C4-2B (cell line): Measurements from ENCODE around the gene GPX3.

Source experiments
- ZFX ChIP-seq: fragments of 450-650 bp; IDR thresholded peaks from 2 replicates; pipeline ENCODE4 v1.6.1; 2017
- TF ChIP-seq, protein P1 (sequence below): fragments of 450-650 bp; conservative IDR thresholded peaks from 2 replicates; pipeline ENCODE4 v1.5.1; 2017; ENCODE audit warnings: mild to moderate bottlenecking

DNA sequence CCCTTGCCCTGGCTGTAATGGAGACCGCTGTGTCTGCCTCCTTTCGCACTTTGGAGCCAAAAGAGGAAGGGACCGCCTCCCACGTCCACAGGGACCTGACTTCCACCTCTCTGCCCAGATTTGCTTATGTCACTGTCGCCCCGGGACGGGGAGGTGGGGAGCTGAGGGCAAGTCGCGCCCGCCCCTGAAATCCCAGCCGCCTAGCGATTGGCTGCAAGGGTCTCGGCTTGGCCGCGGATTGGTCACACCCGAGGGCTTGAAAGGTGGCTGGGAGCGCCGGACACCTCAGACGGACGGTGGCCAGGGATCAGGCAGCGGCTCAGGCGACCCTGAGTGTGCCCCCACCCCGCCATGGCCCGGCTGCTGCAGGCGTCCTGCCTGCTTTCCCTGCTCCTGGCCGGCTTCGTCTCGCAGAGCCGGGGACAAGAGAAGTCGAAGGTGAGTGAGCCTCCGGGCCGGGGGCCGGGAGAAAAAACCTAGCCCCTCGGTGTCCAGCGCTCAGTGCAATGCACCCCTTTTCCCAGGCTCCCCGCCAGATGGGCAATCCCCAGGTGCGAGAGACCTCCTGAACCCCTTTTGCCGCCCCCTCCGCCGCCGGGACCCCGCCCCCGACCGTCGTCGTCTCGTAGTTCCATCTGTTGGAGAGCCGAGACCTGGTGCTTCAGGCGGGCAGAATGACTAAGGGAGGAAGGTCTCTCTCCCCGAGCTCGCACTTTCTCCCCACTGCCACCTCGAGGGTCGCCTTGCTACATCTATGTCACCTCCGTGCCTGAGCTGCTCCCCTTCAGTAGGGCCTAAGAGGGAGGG is at the start of gene GPX3:
- TF ChIP-seq, protein P1, sequence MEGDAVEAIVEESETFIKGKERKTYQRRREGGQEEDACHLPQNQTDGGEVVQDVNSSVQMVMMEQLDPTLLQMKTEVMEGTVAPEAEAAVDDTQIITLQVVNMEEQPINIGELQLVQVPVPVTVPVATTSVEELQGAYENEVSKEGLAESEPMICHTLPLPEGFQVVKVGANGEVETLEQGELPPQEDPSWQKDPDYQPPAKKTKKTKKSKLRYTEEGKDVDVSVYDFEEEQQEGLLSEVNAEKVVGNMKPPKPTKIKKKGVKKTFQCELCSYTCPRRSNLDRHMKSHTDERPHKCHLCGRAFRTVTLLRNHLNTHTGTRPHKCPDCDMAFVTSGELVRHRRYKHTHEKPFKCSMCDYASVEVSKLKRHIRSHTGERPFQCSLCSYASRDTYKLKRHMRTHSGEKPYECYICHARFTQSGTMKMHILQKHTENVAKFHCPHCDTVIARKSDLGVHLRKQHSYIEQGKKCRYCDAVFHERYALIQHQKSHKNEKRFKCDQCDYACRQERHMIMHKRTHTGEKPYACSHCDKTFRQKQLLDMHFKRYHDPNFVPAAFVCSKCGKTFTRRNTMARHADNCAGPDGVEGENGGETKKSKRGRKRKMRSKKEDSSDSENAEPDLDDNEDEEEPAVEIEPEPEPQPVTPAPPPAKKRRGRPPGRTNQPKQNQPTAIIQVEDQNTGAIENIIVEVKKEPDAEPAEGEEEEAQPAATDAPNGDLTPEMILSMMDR = no peak
- TF ChIP-seq ZFX = no peak
